ENCODE data around the gene GRIN2A.

GRIN2A gene

DNA sequence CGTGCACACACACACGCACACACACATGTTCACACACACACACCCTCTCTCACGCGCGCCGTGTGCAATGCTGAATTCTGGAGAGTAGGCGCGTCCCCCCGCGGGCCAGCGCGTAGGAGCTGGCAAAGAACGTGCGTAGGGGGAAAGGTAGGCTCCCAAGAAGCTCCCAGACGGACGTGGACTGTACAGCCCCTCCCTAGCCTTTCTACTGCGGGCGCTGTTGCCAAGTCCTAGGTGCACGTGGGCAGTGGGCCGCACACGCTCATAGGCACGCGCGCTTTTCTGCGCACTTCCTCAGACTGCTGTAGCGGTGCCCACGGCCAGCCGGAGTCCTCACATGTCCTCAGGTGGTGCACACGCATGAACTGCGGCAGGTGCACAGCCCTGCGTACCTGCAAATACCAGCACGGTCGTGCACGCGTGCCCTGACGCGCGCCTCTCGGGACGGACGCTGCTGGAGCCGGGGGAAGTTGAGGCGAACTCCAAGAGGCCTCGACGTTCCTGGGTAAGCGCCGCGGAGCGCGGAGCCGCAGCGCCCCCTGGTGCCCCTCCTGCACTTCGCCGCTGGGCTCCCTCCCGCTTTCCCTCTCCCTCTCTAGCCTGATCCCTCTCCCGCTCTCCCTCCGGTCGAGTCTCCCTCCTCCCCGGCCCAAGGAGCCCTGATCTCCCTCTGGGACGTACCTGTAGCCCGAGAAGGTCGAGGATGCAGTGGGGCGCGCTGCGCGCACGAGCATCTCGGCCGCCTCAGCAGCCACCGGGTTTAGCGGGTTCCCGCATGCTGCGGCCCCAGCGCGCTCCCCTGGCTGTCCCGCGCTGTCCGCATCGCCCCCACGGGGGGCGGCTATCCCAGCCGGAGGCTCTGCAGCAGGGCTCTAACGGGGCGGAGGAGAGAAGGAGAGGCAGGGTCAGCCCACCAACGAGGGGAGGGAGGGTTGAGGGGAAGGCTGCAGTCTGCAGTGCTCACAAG lies 749 bp downstream of the GRIN2A start:
- DNase-seq, result no peak

DNA sequence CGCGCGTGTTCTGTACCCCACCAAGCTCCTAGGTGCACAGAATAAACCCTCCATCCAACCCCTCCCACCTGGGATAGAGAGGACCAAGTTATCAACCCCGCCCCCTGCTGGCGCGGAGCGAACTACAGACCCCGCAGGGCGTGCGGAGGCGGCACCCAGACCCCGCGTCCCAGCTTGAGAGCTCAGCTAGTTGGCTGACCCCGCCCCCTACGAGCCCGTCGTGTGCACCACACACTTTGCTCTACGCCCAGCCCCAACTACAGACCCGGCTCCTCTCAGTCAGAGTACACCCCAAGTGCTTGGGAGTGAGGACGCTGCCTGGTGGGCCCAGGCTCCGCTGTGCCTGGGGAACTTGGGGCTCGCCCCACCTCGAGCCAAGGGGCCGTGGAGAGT lies 1.5 kb downstream of the GRIN2A start:
- DNase-seq, result no peak

DNA sequence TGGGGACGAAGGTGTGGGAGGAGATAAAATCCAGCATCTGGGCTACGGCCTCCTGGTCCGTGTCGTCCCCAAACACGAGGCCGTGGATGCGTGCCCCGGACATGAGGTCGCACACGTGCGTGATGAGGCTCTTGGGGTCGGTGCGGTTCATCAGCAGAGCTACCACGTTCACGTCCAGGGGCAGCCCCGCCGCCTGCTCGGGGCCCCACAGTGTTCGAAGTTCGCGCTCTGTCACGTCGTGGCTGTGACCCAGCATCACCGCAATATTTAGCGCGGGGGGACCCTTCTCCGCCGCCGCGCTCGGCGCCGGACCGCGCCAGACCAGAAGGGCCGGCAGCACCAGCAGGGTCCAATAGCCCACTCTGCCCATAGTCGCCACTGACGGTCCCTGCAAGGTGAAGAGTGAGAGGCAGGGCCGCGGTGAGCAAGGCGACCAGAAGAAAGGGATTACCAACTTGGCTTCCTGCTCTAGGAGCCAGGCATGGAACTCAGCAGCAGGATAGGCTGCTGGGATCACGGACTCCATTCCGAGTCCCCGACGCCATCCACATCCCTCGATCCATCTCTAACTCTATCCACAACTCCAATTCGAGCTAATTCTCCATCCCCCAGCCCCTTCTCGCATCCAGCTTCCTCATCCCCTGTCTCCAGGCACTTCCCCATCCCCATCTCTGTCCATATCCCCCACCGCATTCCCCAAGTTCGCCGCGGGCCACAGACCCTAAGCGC lies 2.0 kb downstream of the GRIN2A start:
- no peak for DNase-seq

DNA sequence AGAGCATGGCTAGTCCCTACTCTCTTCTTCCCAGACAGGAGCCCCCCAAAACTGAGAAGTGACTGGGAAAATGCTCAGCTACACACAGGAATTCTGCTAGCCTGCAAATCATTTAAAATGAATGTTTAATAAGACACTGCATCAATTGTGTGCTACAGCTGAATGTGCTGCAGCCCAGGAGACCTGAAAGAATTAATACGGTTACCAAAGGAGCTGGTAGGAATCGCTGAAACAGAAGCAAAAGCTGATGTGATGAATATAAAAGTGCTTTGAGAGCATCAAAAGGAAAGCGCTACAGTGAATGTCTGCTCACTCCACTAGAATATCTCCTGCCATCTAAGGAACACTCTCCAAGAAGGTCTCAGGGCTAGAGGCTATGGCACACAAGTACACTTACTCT lies 3.7 kb downstream of the GRIN2A start:
- no peak for DNase-seq

DNA sequence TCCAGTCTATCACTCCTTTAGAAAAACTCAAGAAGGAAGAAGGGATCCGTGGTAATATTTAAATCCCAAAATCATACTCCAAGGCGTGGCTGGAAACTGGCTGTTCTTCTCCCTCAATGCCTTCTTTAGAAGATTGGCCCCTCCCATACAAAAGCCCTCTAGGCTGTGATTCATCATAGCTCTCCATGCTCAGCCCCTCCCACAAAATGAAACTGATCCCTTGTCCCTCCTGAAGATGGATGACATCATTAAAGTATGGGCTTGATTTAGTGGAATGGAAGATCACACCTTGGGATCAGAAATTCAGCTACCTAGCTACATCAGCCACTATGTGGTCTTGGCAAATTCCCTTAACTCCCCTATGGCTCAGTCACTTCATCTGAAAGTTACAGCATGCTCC lies 4.1 kb downstream of the GRIN2A start:
- DNase-seq, result no peak

DNA sequence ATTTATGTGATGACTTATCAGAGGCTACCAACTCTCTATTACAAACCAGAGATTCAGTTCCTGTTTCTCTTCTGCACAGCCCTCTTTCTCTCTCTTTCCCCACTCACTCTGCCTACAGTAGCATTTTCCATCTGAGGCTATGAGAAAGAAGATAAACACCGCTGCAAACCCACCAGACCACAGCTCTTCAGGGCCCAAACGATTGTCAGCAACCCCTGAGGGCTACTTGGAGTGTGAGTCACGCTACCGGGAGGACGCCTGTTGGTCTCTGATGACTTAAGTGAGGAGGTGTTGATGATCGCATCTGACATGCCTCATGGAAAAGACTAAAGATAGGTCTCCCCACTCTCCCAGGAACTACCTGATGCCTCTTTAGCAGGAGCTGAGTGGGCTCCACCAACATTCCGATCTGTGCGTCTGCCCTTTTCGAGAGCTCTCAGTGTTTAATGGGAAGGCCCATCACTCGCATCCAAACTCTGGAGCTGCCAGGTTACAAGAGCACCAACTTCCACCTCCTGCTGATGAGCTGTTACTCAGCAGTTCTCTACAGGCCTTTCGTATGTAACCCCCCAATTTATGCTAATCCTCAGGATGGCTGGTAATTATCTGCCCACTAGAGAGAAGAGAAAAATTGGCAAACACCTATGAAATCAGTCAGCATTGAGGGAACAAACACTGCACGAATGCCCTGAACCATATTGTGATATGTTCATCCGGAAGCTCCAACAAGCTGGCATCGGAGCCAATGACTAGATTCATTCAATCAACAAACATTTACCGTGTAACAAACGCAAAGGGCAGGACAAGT lies 9.2 kb downstream of the GRIN2A start:
- no peak for DNase-seq

DNA sequence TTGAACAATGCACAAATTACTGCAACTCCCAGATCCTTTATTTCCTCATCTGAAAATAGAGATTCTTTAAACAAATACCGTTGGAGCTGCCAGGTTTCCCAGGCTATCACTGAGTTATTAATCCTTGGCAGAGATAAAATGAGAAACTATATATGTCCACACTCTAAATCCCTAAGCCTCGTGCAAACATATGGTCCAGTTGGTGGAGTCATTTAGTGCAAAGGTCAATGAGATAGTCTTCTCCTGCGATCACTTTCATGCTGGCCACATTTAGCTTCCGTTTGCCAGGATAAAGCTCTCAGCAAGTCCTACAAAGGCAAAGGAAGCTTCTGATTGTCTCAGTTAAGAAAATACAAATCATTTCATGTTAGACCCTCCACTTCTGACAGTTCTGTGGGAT lies 11.0 kb downstream of the GRIN2A start:
- no peak for DNase-seq

- no peak for DNase-seq
Observed at GRCh38 chr16:10169904-10170410, 12.3 kb downstream of the GRIN2A start.

GRCh38 chr16:10169031-10169430 lies 13.2 kb downstream of the GRIN2A start:
- DNase-seq, result no peak

DNA sequence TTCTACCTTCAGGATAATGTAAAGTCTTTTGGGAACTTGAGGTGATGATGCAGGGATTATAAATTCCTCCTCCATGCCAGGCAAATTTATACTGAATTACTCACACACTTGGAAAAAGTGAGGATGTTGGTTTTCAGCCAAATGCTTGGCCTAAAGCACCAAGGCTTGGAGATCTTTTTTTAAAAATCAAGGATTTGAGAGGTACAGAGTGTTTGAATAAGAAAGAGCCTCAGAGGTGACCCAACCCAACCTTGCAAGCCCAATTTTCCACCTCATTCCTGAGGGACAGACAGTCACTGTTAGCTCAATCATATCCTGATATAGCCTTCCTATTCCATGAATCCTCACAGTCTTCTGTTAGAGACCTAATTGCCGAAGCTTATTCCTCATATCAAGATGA lies 14.0 kb downstream of the GRIN2A start:
- DNase-seq, result no peak

GRCh38 chr16:10165643-10166042 lies 16.6 kb downstream of the GRIN2A start:
- no peak for DNase-seq

- DNase-seq, result no peak
Observed at GRCh38 chr16:10162981-10163380, 19.2 kb downstream of the GRIN2A start.

GRCh38 chr16:10156099-10156498 lies 26.1 kb downstream of the GRIN2A start:
- DNase-seq, result no peak

GRCh38 chr16:10154389-10154788 lies 27.8 kb downstream of the GRIN2A start:
- no peak for DNase-seq

GRCh38 chr16:10153985-10154384 lies 28.2 kb downstream of the GRIN2A start:
- DNase-seq, result no peak

DNA sequence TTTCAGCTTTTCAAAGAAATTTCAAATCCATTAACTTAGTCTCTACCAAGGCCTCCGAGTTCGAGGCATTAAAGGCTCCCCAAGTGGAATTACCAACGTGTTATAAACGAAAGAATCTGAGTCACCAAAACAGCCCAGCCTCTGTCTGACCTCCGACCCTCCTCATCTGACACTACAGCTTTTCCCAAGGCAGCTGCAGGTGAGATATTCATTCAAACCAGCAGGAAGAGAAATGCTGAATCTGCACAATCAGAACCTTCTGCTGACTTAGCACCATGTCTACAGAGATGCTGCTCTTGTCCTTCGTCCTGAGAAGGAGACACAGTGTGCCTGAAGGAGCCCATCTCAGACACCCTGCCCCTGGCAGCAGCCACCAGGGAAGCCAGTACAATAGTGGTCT lies 30.5 kb downstream of the GRIN2A start:
- DNase-seq, result no peak

GRCh38 chr16:10150906-10151305 lies 31.3 kb downstream of the GRIN2A start:
- DNase-seq, result no peak

GRCh38 chr16:10145542-10146035 lies 36.6 kb downstream of the GRIN2A start:
- DNase-seq, result no peak

- no peak for DNase-seq
Observed at GRCh38 chr16:10141671-10142070, 40.6 kb downstream of the GRIN2A start.

GRCh38 chr16:10138881-10139280 lies 43.3 kb downstream of the GRIN2A start:
- no peak for DNase-seq

- DNase-seq, result no peak
Observed at GRCh38 chr16:10137341-10137740, 44.9 kb downstream of the GRIN2A start.

- no peak for DNase-seq
Observed at GRCh38 chr16:10136916-10137315, 45.3 kb downstream of the GRIN2A start.

DNA sequence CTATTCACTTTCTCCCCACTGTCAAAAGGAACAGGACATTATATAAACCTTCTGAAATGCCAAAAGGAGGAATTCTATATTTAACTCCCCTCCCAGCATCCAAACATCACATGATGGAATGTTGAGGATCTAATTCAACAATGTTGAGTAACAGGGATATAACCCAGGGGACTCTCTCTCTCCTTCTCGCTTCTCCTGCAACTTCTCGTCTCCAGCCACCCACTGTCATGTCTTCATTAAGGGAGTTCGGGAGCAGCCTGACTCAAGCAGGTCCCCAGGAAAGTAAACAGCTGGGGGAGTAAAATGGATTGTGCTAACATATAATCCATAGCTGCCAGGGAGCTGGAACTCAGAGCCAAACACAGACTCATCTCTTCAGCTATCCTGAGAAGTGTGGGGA lies 51.7 kb downstream of the GRIN2A start:
- no peak for DNase-seq

All from NCI-H187 treated with DMSO at 0.1 percent for 48 hours (cell line).